A549 (cell line): ENCODE results near the gene SMAGP. TPM values are rescaled to one million over a fixed set of nuclear protein-coding genes. Genes with fewer than 3 reads are reported as not detected.

Experiments
- ATAC-seq, 2 experiments: fragments of 200-7000 bp in 1 of 2; fragments of >200 bp in 1 of 2; cut with Nextera tagmentation in 1 of 2; cut with Tn5 transposase in 1 of 2; 3 replicates each; pipeline versions ENCODE4 v1.8.0 to v1.9.1; 2018 to 2020; ENCODE audit warnings: mild to moderate bottlenecking in 1 of 2, moderate library complexity in 1 of 2
- CTCF ChIA-PET: fragments of 300-600 bp; sonication (Branson Sonifier 250); formaldehyde crosslinking; extraction: SDS; loops from one replicate; lab custom pipeline; 2021; ENCODE audit warnings: antibody characterized with exemption, inconsistent platforms; lab: Yijun Ruan, JAX
- POLR2A ChIA-PET: fragments of 350-600 bp; formaldehyde crosslinking; extraction: SDS; loops from one replicate; lab custom pipeline; 2021; ENCODE audit warnings: antibody characterized with exemption, inconsistent platforms; lab: Yijun Ruan, JAX
- DNase-seq, 2 experiments: peaks; one replicate each; pipeline versions ENCODE4 v3.0.0 to v3.0.0-alpha.2; 2011 to 2016; ENCODE audit warnings: low read depth in 1 of 2, low spot score in 1 of 2
- FAIRE-seq: peaks from 2 replicates; lab custom pipeline; 2011; peaks lifted over from hg19 to GRCh38; lab: Jason Lieb, UNC
- H3K27ac ChIP-seq, 2 experiments: fragments of >200 bp; sonication (Bioruptor Twin); formaldehyde crosslinking; 3 replicates each; pipeline ENCODE4 v1.5.1; 2016 to 2017
- H3K4me1 ChIP-seq: fragments of >200 bp; sonication (Bioruptor Twin); formaldehyde crosslinking; 3 replicates; pipeline ENCODE4 v1.6.1; 2016
- H3K4me2 ChIP-seq: fragments of >200 bp; sonication (Bioruptor Twin); formaldehyde crosslinking; 3 replicates; pipeline ENCODE4 v1.6.1; 2016
- H3K4me3 ChIP-seq: fragments of >200 bp; sonication (Bioruptor Twin); formaldehyde crosslinking; 3 replicates; pipeline ENCODE4 v1.5.1; 2016
- H3K9me3 ChIP-seq: fragments of >200 bp; sonication (Bioruptor Twin); formaldehyde crosslinking; 3 replicates; pipeline ENCODE4 v1.6.1; 2016
- ATOH8 ChIP-seq: fragments of 250-450 bp; sonication (Bioruptor Pico); IDR thresholded peaks from 2 replicates; pipeline ENCODE4 v1.5.0; 2020; ENCODE audit warnings: low read depth, mild to moderate bottlenecking, moderate library complexity
- CHD4 ChIP-seq: fragments of 200-600 bp; sonication (generic); IDR thresholded peaks from 2 replicates; pipeline ENCODE4 v1.6.1; 2016; ENCODE audit warnings: antibody characterized with exemption, mild to moderate bottlenecking, borderline replicate concordance
- EHMT2 ChIP-seq: fragments of 200-600 bp; sonication (generic); IDR thresholded peaks from 2 replicates; pipeline ENCODE4 v1.6.1; 2016; ENCODE audit warnings: antibody characterized with exemption, low read depth, mild to moderate bottlenecking, moderate library complexity
- ESRRA ChIP-seq: fragments of 150-350 bp; IDR thresholded peaks from 2 replicates; pipeline ENCODE4 v1.6.1; 2014; ENCODE audit warnings: mild to moderate bottlenecking, low read length, borderline replicate concordance
- HOXA7 ChIP-seq: fragments of 250-450 bp; sonication (Bioruptor Pico); IDR thresholded peaks from 2 replicates; pipeline ENCODE4 v1.5.0; 2020; ENCODE audit warnings: mild to moderate bottlenecking, moderate library complexity
- HOXB5 ChIP-seq: fragments of 250-450 bp; sonication (Bioruptor Pico); IDR thresholded peaks from 2 replicates; pipeline ENCODE4 v1.5.0; 2020; ENCODE audit warnings: mild to moderate bottlenecking, moderate library complexity
- JUN ChIP-seq, 2 experiments: fragments of >200 bp; sonication (Bioruptor Twin); formaldehyde crosslinking; IDR thresholded peaks; 2 replicates in 1 of 2; 3 replicates in 1 of 2; pipeline ENCODE4 v1.6.1; 2016 to 2017
- JUNB ChIP-seq: fragments of >200 bp; sonication (Bioruptor Twin); formaldehyde crosslinking; IDR thresholded peaks from 2 replicates; pipeline ENCODE4 v1.6.1; 2016
- MAX ChIP-seq: IDR thresholded peaks from 2 replicates; pipeline ENCODE4 v1.6.1; 2012
- MYC ChIP-seq: IDR thresholded peaks from 2 replicates; pipeline ENCODE4 v1.6.1; 2012; ENCODE audit warnings: mild to moderate bottlenecking, inconsistent platforms, low read length, improper control_type of control experiment, borderline replicate concordance
- NPAS2 ChIP-seq: fragments of 250-450 bp; sonication (Bioruptor Pico); IDR thresholded peaks from 2 replicates; pipeline ENCODE4 v1.8.0; 2022; ENCODE audit warnings: mild to moderate bottlenecking, moderate library complexity, borderline replicate concordance
- PHF8 ChIP-seq: fragments of 200-600 bp; sonication (generic); IDR thresholded peaks from 2 replicates; pipeline ENCODE4 v1.6.1; 2016; ENCODE audit warnings: low read depth, mild to moderate bottlenecking, antibody characterized with exemption, moderate library complexity, borderline replicate concordance
- POLR2A ChIP-seq: IDR thresholded peaks from 2 replicates; pipeline ENCODE4 v1.6.1; 2012; ENCODE audit warnings: mild to moderate bottlenecking, low read length
- RFX5 ChIP-seq: fragments of 450-650 bp; IDR thresholded peaks from 2 replicates; pipeline ENCODE4 v1.7.1; 2014; ENCODE audit warnings: antibody characterized with exemption, mild to moderate bottlenecking, moderate library complexity
- RNF2 ChIP-seq: fragments of 200-600 bp; sonication (generic); IDR thresholded peaks from 2 replicates; pipeline ENCODE4 v1.6.1; 2016; ENCODE audit warnings: low read depth, mild to moderate bottlenecking, antibody characterized with exemption, moderate library complexity, borderline replicate concordance
- SMC3 ChIP-seq: fragments of >200 bp; sonication (Bioruptor Twin); formaldehyde crosslinking; IDR thresholded peaks from 3 replicates; pipeline ENCODE4 v1.6.1; 2018; ENCODE audit warnings: inconsistent platforms
- SREBF2 ChIP-seq: fragments of 450-650 bp; IDR thresholded peaks from 2 replicates; pipeline ENCODE4 v1.6.1; 2014; ENCODE audit warnings: mild to moderate bottlenecking, moderate library complexity
- ZSCAN20 ChIP-seq: fragments of 250-450 bp; sonication (Bioruptor Pico); IDR thresholded peaks from 2 replicates; pipeline ENCODE4 v1.8.0; 2022; ENCODE audit warnings: mild to moderate bottlenecking, moderate library complexity
- WGBS: methylation state at CpG from one replicate; pipeline ENCODE4 v1.1.6; 2017; ENCODE audit errors: missing lambda C conversion rate; 5-methylcytosine and 5-hydroxymethylcytosine counted together
- polyA plus RNA-seq, 4 experiments: library from polyadenylated mRNA; depleted of rRNA in 3 of 4; stranded (reverse); fragments of >200 nt; fragmentation: RNase III in 1 of 4; extraction: RNeasy Plus Mini Kit Qiagen cat#74134 plus additional on column Dnase treatment in 1 of 4; gene quantifications; 2 replicates in 3 of 4; 3 replicates in 1 of 4; pipeline ENCODE4 v1.2.3, GENCODE V29; 2011 to 2017
- TF ChIP-seq, protein P1 (sequence below): fragments of >200 bp; sonication (Bioruptor Twin); formaldehyde crosslinking; IDR thresholded peaks from 3 replicates; pipeline ENCODE4 v1.5.1; 2016

Gene SMAGP
- polyA plus RNA-seq, 2 of the 4 experiments (the other 2 are of a cell fraction), result 15.5 to 27.2 TPM

GRCh38 chr12:51219322-51219721 is 50.9 kb downstream of the SMAGP start:
- Histone ChIP-seq H3K9me3 (no peaks in the 10 kb centered on the region), H3K4me2 (peak overlapping the region; percentile 87), H3K27ac (no peak overlapping the region), H3K4me3 (no peak overlapping the region), H3K4me1 (peaks cover 21% of the 10 kb centered on the region)
- TF ChIP-seq HOXA7 (CRISPR knock-in tag) (no peak), JUNB (no peak), SREBF2 (no peak), ESRRA (no peak), RFX5 (no peak)
- FAIRE-seq (no peak), ATAC-seq (no peak), DNase-seq (no peak)
- WGBS, result 83% methylated on average over 5 of the region's 5 CpGs
- POLR2A ChIA-PET, result interaction anchor here (1.6 to 3.4 kb wide), 2 partner anchors 19 to 23 kb away, joined by 4 to 69 read pairs; partner anchors contain the start of gene DAZAP2
- CTCF ChIA-PET, result interaction anchor here (1.1 to 2.9 kb wide), 5 partner anchors 9 to 190 kb away, joined by 3 to 12 read pairs (median 6); partner anchors contain the start of gene DAZAP2

- Histone ChIP-seq H3K9me3 (no peaks in the 10 kb centered on the region), H3K4me1 (peaks cover 21% of the 10 kb centered on the region), H3K27ac (peak overlapping the region; percentile 96 to 97), H3K4me2 (peak overlapping the region; percentile 87), H3K4me3 (peak overlapping the region; percentile 82)
- CTCF ChIA-PET, result interaction anchor here (0.8 to 3.3 kb wide), 12 partner anchors 9 to 190 kb away, joined by 3 to 12 read pairs (median 4); partner anchors contain the start of gene DAZAP2
- ATAC-seq, result peak; percentile 14 to 23; a peak in 5 of 6 replicates
- no peak for FAIRE-seq
- POLR2A ChIA-PET, result interaction anchor here (1.0 to 3.4 kb wide), 6 partner anchors 14 to 135 kb away, joined by 3 to 69 read pairs (median 6); partner anchors contain the start of genes CSRNP2 and DAZAP2
- WGBS, result 61% methylated on average over 10 of the region's 10 CpGs
- no peak for TF ChIP-seq SMC3
- no peak for TF ChIP-seq JUN (IDR thresholded peaks at IDR 0.05)
- no peak for TF ChIP-seq PHF8
- TF ChIP-seq HOXB5 (CRISPR knock-in tag), result no peak
- TF ChIP-seq CHD4, result no peak
- no peak for TF ChIP-seq ZSCAN20 (CRISPR knock-in tag)
- TF ChIP-seq NPAS2 (CRISPR knock-in tag), result no peak
- peak in 1 of 2 experiments; percentile 37 for DNase-seq
These were observed 51.5 kb downstream of the SMAGP start for GRCh38 chr12:51218607-51219161.

GRCh38 chr12:51217968-51218606 is 52.1 kb downstream of the SMAGP start, which contains the start of gene POU6F1:
Gene POU6F1 (minus strand): TSS chr12:51218062. CDS start chr12:51206836, 11,226 bp downstream.
- H3K4me2 ChIP-seq, result peak within 1 kb of the TSS; percentile 87
- no peaks in the 10 kb centered on the region for H3K9me3 ChIP-seq
- CTCF ChIA-PET, result interaction anchor here (0.6 to 3.3 kb wide), 13 partner anchors 9 to 321 kb away, joined by 3 to 12 read pairs (median 4); partner anchors contain the start of gene DAZAP2
- POLR2A ChIA-PET, result interaction anchor here (0.6 to 3.4 kb wide), 20 partner anchors 12 to 606 kb away, joined by 3 to 69 read pairs (median 5); partner anchors contain the start of genes CSRNP2 and DAZAP2
- no peak for TF ChIP-seq ATOH8
- peak; percentile 77; the same call in 1 of the 2 replicates for TF ChIP-seq MYC
- TF ChIP-seq JUN (IDR thresholded peaks at IDR 0.05), result peak in 1 of 2 experiments; percentile 9; a peak in 1 of 5 replicates
- TF ChIP-seq POLR2A, result peak; percentile 22; the same call in 1 of the 2 replicates
- TF ChIP-seq MAX, result peak; percentile 83
- no peak for TF ChIP-seq EHMT2
- TF ChIP-seq, protein P1, sequence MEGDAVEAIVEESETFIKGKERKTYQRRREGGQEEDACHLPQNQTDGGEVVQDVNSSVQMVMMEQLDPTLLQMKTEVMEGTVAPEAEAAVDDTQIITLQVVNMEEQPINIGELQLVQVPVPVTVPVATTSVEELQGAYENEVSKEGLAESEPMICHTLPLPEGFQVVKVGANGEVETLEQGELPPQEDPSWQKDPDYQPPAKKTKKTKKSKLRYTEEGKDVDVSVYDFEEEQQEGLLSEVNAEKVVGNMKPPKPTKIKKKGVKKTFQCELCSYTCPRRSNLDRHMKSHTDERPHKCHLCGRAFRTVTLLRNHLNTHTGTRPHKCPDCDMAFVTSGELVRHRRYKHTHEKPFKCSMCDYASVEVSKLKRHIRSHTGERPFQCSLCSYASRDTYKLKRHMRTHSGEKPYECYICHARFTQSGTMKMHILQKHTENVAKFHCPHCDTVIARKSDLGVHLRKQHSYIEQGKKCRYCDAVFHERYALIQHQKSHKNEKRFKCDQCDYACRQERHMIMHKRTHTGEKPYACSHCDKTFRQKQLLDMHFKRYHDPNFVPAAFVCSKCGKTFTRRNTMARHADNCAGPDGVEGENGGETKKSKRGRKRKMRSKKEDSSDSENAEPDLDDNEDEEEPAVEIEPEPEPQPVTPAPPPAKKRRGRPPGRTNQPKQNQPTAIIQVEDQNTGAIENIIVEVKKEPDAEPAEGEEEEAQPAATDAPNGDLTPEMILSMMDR, result no peak
- TF ChIP-seq RNF2, result no peak
- FAIRE-seq (no peak), DNase-seq (peak; percentile 77 to 94), ATAC-seq (peak; percentile 88 to 94)
- peak within 1 kb of the TSS; percentile 96 to 97 for H3K27ac ChIP-seq
- 4% methylated on average over 28 of the region's 35 CpGs for WGBS
- H3K4me3 ChIP-seq, result peak within 1 kb of the TSS; percentile 82
- peaks cover 21% of the 10 kb centered on the region for H3K4me1 ChIP-seq
